GM19239 (cell line): ENCODE measurements around the gene MAP7D1.
"Not testable (repeated sequence)": the region's sequence is repeated elsewhere in the genome, so short reads cannot be mapped to it uniquely, and the experiment has no call there.

Experiments used
- DNase-seq: peaks from one replicate; pipeline ENCODE4 v3.0.0; 2011; ENCODE audit warnings: low spot score; ENCODE audit not compliant: insufficient read length
- FAIRE-seq: peaks from 2 replicates; lab custom pipeline; 2011; peaks lifted over from hg19 to GRCh38; lab: Jason Lieb, UNC

Gene MAP7D1

GRCh38 chr1:36187800-36188593 lies 32.0 kb downstream of the MAP7D1 start:
- peak; percentile 98 for FAIRE-seq
- peak; percentile 86 for DNase-seq

- not testable (repeated sequence) for FAIRE-seq, DNase-seq
Observed at GRCh38 chr1:36196805-36197204, 40.8 kb downstream of the MAP7D1 start.

- FAIRE-seq (no peak), DNase-seq (no peak)
Observed at GRCh38 chr1:36198641-36199040, 42.7 kb downstream of the MAP7D1 start.

- no peak for DNase-seq
- no peak for FAIRE-seq
Observed at GRCh38 chr1:36199934-36200741, 44.2 kb downstream of the MAP7D1 start.

GRCh38 chr1:36203027-36203553 lies 47.1 kb downstream of the MAP7D1 start:
- FAIRE-seq (no peak), DNase-seq (no peak)

GRCh38 chr1:36203554-36204346 lies 47.8 kb downstream of the MAP7D1 start:
- DNase-seq (no peak), FAIRE-seq (no peak)

- no peak for DNase-seq
- FAIRE-seq, result no peak
Observed at GRCh38 chr1:36204347-36204909, 48.5 kb downstream of the MAP7D1 start.

GRCh38 chr1:36206323-36206858 lies 50.4 kb downstream of the MAP7D1 start:
- no peak for DNase-seq
- no peak for FAIRE-seq

- DNase-seq, result no peak
- no peak for FAIRE-seq
Observed at GRCh38 chr1:36207339-36207738, 51.4 kb downstream of the MAP7D1 start.

- FAIRE-seq (no peak), DNase-seq (no peak)
Observed at GRCh38 chr1:36208978-36209703, 53.2 kb downstream of the MAP7D1 start.

- FAIRE-seq (no peak), DNase-seq (no peak)
Observed at GRCh38 chr1:36211307-36211706, 55.3 kb downstream of the MAP7D1 start.

- FAIRE-seq (no peak), DNase-seq (no peak)
Observed at GRCh38 chr1:36211841-36212240, 55.9 kb downstream of the MAP7D1 start.

- no peak for DNase-seq
- FAIRE-seq, result no peak
Observed at GRCh38 chr1:36212782-36213181, 56.8 kb downstream of the MAP7D1 start.

- DNase-seq, result no peak
- FAIRE-seq, result no peak
Observed at GRCh38 chr1:36217670-36218069, 61.7 kb downstream of the MAP7D1 start.

GRCh38 chr1:36221901-36222300 lies 65.9 kb downstream of the MAP7D1 start:
- not testable (repeated sequence) for DNase-seq, FAIRE-seq

GRCh38 chr1:36222481-36223380 lies 66.8 kb downstream of the MAP7D1 start:
- DNase-seq, result no peak
- no peak for FAIRE-seq

- DNase-seq (peak; percentile 36), FAIRE-seq (no peak)
Observed at GRCh38 chr1:36223381-36223995, 67.5 kb downstream of the MAP7D1 start.
